H9 (cell line): ENCODE results near the gene ADH7. TPM values are rescaled to one million over a fixed set of nuclear protein-coding genes. Genes with fewer than 3 reads are reported as not detected.

Experiments
- DNase-seq: peaks from one replicate; pipeline ENCODE4 v3.0.0-alpha.2; 2017
- H2AFZ ChIP-seq: one replicate; pipeline ENCODE4 v1.6.1; 2013; ENCODE audit warnings: mild to moderate bottlenecking, low read length, control low read depth, moderate library complexity
- H2AK5ac ChIP-seq: 2 replicates; pipeline ENCODE4 v1.6.1; 2013; ENCODE audit warnings: low read length, control low read depth, mixed read lengths; ENCODE audit not compliant: insufficient read length
- H2BK120ac ChIP-seq: one replicate; pipeline ENCODE4 v1.6.1; 2013; ENCODE audit warnings: low read depth, mild to moderate bottlenecking, low read length, control low read depth, inconsistent platforms; ENCODE audit not compliant: poor library complexity, severe bottlenecking
- H2BK12ac ChIP-seq: 2 replicates; pipeline ENCODE4 v1.6.1; 2013; ENCODE audit warnings: low read length, control low read depth, mixed read lengths, low read depth; ENCODE audit not compliant: insufficient read length
- H2BK15ac ChIP-seq: 2 replicates; pipeline ENCODE4 v1.6.1; 2013; ENCODE audit warnings: low read depth, low read length, control low read depth
- H2BK20ac ChIP-seq: one replicate; pipeline ENCODE4 v1.6.1; 2013; ENCODE audit warnings: low read depth, mild to moderate bottlenecking, low read length, control low read depth, inconsistent platforms; ENCODE audit not compliant: poor library complexity, severe bottlenecking
- H2BK5ac ChIP-seq: 2 replicates; pipeline ENCODE4 v1.6.1; 2013; ENCODE audit warnings: low read length, control low read depth, mixed read lengths; ENCODE audit not compliant: insufficient read length
- H3K14ac ChIP-seq: 2 replicates; pipeline ENCODE4 v1.6.1; 2013; ENCODE audit warnings: low read length, control low read depth; ENCODE audit not compliant: insufficient read depth
- H3K18ac ChIP-seq: 2 replicates; pipeline ENCODE4 v1.6.1; 2013; ENCODE audit warnings: low read depth, mild to moderate bottlenecking, mixed read lengths, low read length, control low read depth; ENCODE audit not compliant: insufficient read length
- H3K23ac ChIP-seq: 2 replicates; pipeline ENCODE4 v1.6.1; 2013; ENCODE audit warnings: low read length, control low read depth, mixed read lengths, low read depth; ENCODE audit not compliant: insufficient read length
- H3K23me2 ChIP-seq: 2 replicates; pipeline ENCODE4 v1.6.1; 2013; ENCODE audit warnings: low read depth, mild to moderate bottlenecking, mixed read lengths, low read length, control low read depth; ENCODE audit not compliant: insufficient read length, poor library complexity, severe bottlenecking
- H3K27ac ChIP-seq: 2 replicates; pipeline ENCODE4 v1.5.1; 2013; ENCODE audit warnings: low read length, control low read depth, mixed read lengths, low read depth; ENCODE audit not compliant: insufficient read length
- H3K27me3 ChIP-seq: 2 replicates; pipeline ENCODE4 v1.6.1; 2013; ENCODE audit warnings: low read length, control low read depth, inconsistent platforms; ENCODE audit not compliant: insufficient read depth
- H3K4ac ChIP-seq: 2 replicates; pipeline ENCODE4 v1.6.1; 2013; ENCODE audit warnings: low read depth, mild to moderate bottlenecking, control low read depth, inconsistent platforms, low read length, moderate library complexity
- H3K4me1 ChIP-seq: 2 replicates; pipeline ENCODE4 v1.6.1; 2013; ENCODE audit warnings: low read length, control low read depth, inconsistent platforms; ENCODE audit not compliant: insufficient read depth
- H3K4me2 ChIP-seq: 2 replicates; pipeline ENCODE4 v1.6.1; 2013; ENCODE audit warnings: low read length, control low read depth, mixed read lengths; ENCODE audit not compliant: insufficient read length, insufficient read depth
- H3K56ac ChIP-seq: 2 replicates; pipeline ENCODE4 v1.6.1; 2013; ENCODE audit warnings: low read depth, mild to moderate bottlenecking, mixed read lengths, low read length, control low read depth; ENCODE audit not compliant: insufficient read length
- H3K79me1 ChIP-seq: 2 replicates; pipeline ENCODE4 v1.6.1; 2013; ENCODE audit warnings: low read depth, mild to moderate bottlenecking, moderate library complexity, low read length, control low read depth, inconsistent platforms; ENCODE audit not compliant: insufficient read depth, poor library complexity, severe bottlenecking
- H3K79me2 ChIP-seq: 2 replicates; pipeline ENCODE4 v1.6.1; 2013; ENCODE audit warnings: low read length, control low read depth, inconsistent platforms; ENCODE audit not compliant: insufficient read depth
- H3K9ac ChIP-seq: 2 replicates; pipeline ENCODE4 v1.6.1; 2013; ENCODE audit warnings: low read length, control low read depth, mixed read lengths; ENCODE audit not compliant: insufficient read length; ENCODE audit errors: extremely low read depth
- H3K9me3 ChIP-seq: one replicate; pipeline ENCODE4 v1.6.1; 2013; ENCODE audit warnings: low read depth, low read length, inconsistent platforms; ENCODE audit not compliant: control insufficient read depth
- H3T11ph ChIP-seq: one replicate; pipeline ENCODE4 v1.6.1; 2013; ENCODE audit warnings: mild to moderate bottlenecking, low read length, control low read depth, inconsistent platforms
- H4K20me1 ChIP-seq: one replicate; pipeline ENCODE4 v1.6.1; 2013; ENCODE audit not compliant: control insufficient read depth, insufficient read length, insufficient read depth
- H4K5ac ChIP-seq: 2 replicates; pipeline ENCODE4 v1.6.1; 2013; ENCODE audit warnings: low read depth, mild to moderate bottlenecking, mixed read lengths, low read length, control low read depth; ENCODE audit not compliant: insufficient read length
- H4K8ac ChIP-seq: replicated peaks from 2 replicates; pipeline ENCODE4 v1.6.1; 2013; ENCODE audit warnings: low read length, control low read depth, mixed read lengths, low read depth; ENCODE audit not compliant: insufficient read length
- H4K91ac ChIP-seq: 2 replicates; pipeline ENCODE4 v1.6.1; 2013; ENCODE audit warnings: low read depth, mild to moderate bottlenecking, moderate library complexity, mixed read lengths, low read length, control low read depth; ENCODE audit not compliant: insufficient read length
- H3K27ac Mint-ChIP-seq, 3 experiments: 2 replicates in 2 of 3; 3 replicates in 1 of 3; pipeline ENCODE4 v1.8.0; 2020 to 2021; ENCODE audit warnings: mixed read lengths in 3 of 3, mild to moderate bottlenecking in 1 of 3, moderate library complexity in 1 of 3
- H3K27me3 Mint-ChIP-seq: 2 replicates; pipeline ENCODE4 v1.8.0; 2021; ENCODE audit warnings: low read depth, mild to moderate bottlenecking, moderate library complexity, mixed read lengths
- H3K36me3 Mint-ChIP-seq, 3 experiments: 2 replicates in 2 of 3; 3 replicates in 1 of 3; pipeline ENCODE4 v1.8.0; 2020 to 2021; ENCODE audit warnings: low read depth in 3 of 3, mixed read lengths in 3 of 3; ENCODE audit not compliant: insufficient read depth in 1 of 3
- H3K4me1 Mint-ChIP-seq, 2 experiments: 2 replicates each; pipeline ENCODE4 v1.8.0; 2020; ENCODE audit warnings: mixed read lengths in 2 of 2
- H3K4me3 Mint-ChIP-seq, 2 experiments: 2 replicates in 1 of 2; 3 replicates in 1 of 2; pipeline ENCODE4 v1.8.0; 2020 to 2021; ENCODE audit warnings: mild to moderate bottlenecking in 2 of 2, mixed read lengths in 2 of 2, moderate library complexity in 1 of 2
- H3K9me3 Mint-ChIP-seq, 2 experiments: 2 replicates in 1 of 2; 3 replicates in 1 of 2; pipeline ENCODE4 v1.8.0; 2020; ENCODE audit warnings: mild to moderate bottlenecking in 2 of 2, mixed read lengths in 2 of 2, moderate library complexity in 1 of 2
- CTCF ChIP-seq: fragments of 200-600 bp; sonication (generic); conservative IDR thresholded peaks from 3 replicates; pipeline ENCODE4 v1.8.0; 2021; ENCODE audit warnings: antibody characterized with exemption, mild to moderate bottlenecking
- WGBS: extraction: QIAGEN DNeasy Blood & Tissue Kit; methylation state at CpG from one replicate; pipeline ENCODE4 v1.1.7; 2013; ENCODE audit warnings: missing lambda C conversion rate, low lambda C conversion rate, mixed read lengths; ENCODE audit not compliant: insufficient read length; ENCODE audit errors: extremely low coverage; 5-methylcytosine and 5-hydroxymethylcytosine counted together
- total RNA-seq: library from RNA; stranded (reverse); gene quantifications from 2 replicates; pipeline ENCODE4 v1.2.1, GENCODE V29; 2021

ADH7 gene
- total RNA-seq, 1 experiment from 2014 or later = not detected

- no peak overlapping the region for H3K14ac ChIP-seq
- H3T11ph ChIP-seq = no peak overlapping the region
- H3K4me1 Mint-ChIP-seq = no peaks in the 10 kb centered on the region
- no peak overlapping the region for H2BK12ac ChIP-seq
- H3K56ac ChIP-seq = no peak overlapping the region
- TF ChIP-seq CTCF = no peak
- no peak overlapping the region for H3K27ac ChIP-seq
- H3K79me2 ChIP-seq = no peaks in the 10 kb centered on the region
- H3K9ac ChIP-seq = no peak overlapping the region
- WGBS = no CpG with 5 or more reads among the region's 5 CpGs
- H3K4me1 ChIP-seq = no peaks in the 10 kb centered on the region
- H2AK5ac ChIP-seq = no peak overlapping the region
- H3K36me3 Mint-ChIP-seq = no peaks in the 10 kb centered on the region
- H3K79me1 ChIP-seq = no peaks in the 10 kb centered on the region
- no peak overlapping the region for H2BK5ac ChIP-seq
- H3K23me2 ChIP-seq = no peaks in the 10 kb centered on the region
- no peak overlapping the region for H3K23ac ChIP-seq
- no peak overlapping the region for H2BK15ac ChIP-seq
- no peak overlapping the region for H3K4me3 Mint-ChIP-seq
- H4K5ac ChIP-seq = no peak overlapping the region
- H3K9me3 ChIP-seq = no peaks in the 10 kb centered on the region
- no peaks in the 10 kb centered on the region for H3K27me3 ChIP-seq
- H3K27ac Mint-ChIP-seq = no peak overlapping the region; a peak in 1 of 7 replicates
- H2BK120ac ChIP-seq = no peak overlapping the region
- no peaks in the 10 kb centered on the region for H3K27me3 Mint-ChIP-seq
- no peak overlapping the region for H4K8ac ChIP-seq
- H2BK20ac ChIP-seq = no peak overlapping the region
- H3K4me2 ChIP-seq = no peak overlapping the region
- H4K20me1 ChIP-seq = no peaks in the 10 kb centered on the region
- no peak overlapping the region for H2AFZ ChIP-seq
- no peak overlapping the region for H3K4ac ChIP-seq
- H3K18ac ChIP-seq = no peak overlapping the region
- H3K9me3 Mint-ChIP-seq = no peaks in the 10 kb centered on the region
- DNase-seq = no peak
- H4K91ac ChIP-seq = no peak overlapping the region
Observed at GRCh38 chr4:99437723-99438404, 2.7 kb upstream of the ADH7 start.
